HEK293 (cell line): Measurements from ENCODE around the gene CD48.
A peak's percentile ranks its signal among the peaks of the same experiment; 100 is the strongest.

Source experiments
- CTCF ChIA-PET: fragments of 350-600 bp; formaldehyde crosslinking; extraction: SDS; loops from one replicate; lab custom pipeline; 2021; ENCODE audit warnings: antibody characterized with exemption; lab: Yijun Ruan, JAX
- POLR2A ChIA-PET: fragments of 300-600 bp; formaldehyde crosslinking; extraction: SDS; loops from one replicate; lab custom pipeline; 2020; ENCODE audit warnings: antibody characterized with exemption, inconsistent platforms; lab: Yijun Ruan, JAX
- H3K27ac ChIP-seq: fragments of 200-500 bp; sonication (Bioruptor generic); 2 replicates; pipeline ENCODE4 v1.5.1; 2014; ENCODE audit warnings: low read depth, low read length, control low read depth, inconsistent platforms; ENCODE audit errors: extremely low read depth
- H3K36me3 ChIP-seq, 2 experiments: fragments of 200-500 bp in 1 of 2; sonication (Bioruptor generic) in 1 of 2; 1 replicate in 1 of 2; 2 replicates in 1 of 2; pipeline ENCODE4 v1.5.1; 2014 to 2017; ENCODE audit warnings: inconsistent platforms in 2 of 2, low read length in 2 of 2; ENCODE audit not compliant: control insufficient read depth in 2 of 2, insufficient read depth in 1 of 2
- H3K4me1 ChIP-seq: fragments of 200-500 bp; sonication (Bioruptor generic); 2 replicates; pipeline ENCODE4 v1.5.1; 2014; ENCODE audit warnings: mild to moderate bottlenecking, low read length, inconsistent platforms; ENCODE audit not compliant: control insufficient read depth, insufficient read depth
- H3K4me3 ChIP-seq: 2 replicates; pipeline ENCODE4 v1.5.1; 2011; ENCODE audit warnings: low read depth, mild to moderate bottlenecking, control low read depth, low read length, moderate library complexity
- H3K9me3 ChIP-seq: fragments of 200-500 bp; sonication (Bioruptor generic); 2 replicates; pipeline ENCODE4 v1.5.1; 2014; ENCODE audit warnings: low read depth, low read length, inconsistent platforms; ENCODE audit not compliant: control insufficient read depth, insufficient read depth
- KLF8 ChIP-seq: fragments of 450-650 bp; formaldehyde crosslinking; IDR thresholded peaks from 2 replicates; pipeline ENCODE4 v1.5.1; 2016; ENCODE audit warnings: missing biosample characterization, missing genetic modification characterization
- OSR2 ChIP-seq: fragments of 450-650 bp; formaldehyde crosslinking; IDR thresholded peaks from 2 replicates; pipeline ENCODE4 v1.5.1; 2016; ENCODE audit warnings: missing biosample characterization, missing genetic modification characterization
- SCRT1 ChIP-seq: fragments of 450-650 bp; formaldehyde crosslinking; IDR thresholded peaks from 2 replicates; pipeline ENCODE4 v1.5.1; 2016; ENCODE audit warnings: missing biosample characterization, missing genetic modification characterization, borderline replicate concordance
- SP7 ChIP-seq: fragments of 450-650 bp; formaldehyde crosslinking; IDR thresholded peaks from 2 replicates; pipeline ENCODE4 v1.5.1; 2016; ENCODE audit warnings: missing biosample characterization, missing genetic modification characterization
- ZBTB21 ChIP-seq: fragments of 450-650 bp; formaldehyde crosslinking; IDR thresholded peaks from 2 replicates; pipeline ENCODE4 v1.5.1; 2017; ENCODE audit warnings: missing biosample characterization, missing genetic modification characterization
- ZFP37 ChIP-seq: fragments of 450-650 bp; formaldehyde crosslinking; IDR thresholded peaks from 2 replicates; pipeline ENCODE4 v1.5.1; 2016; ENCODE audit warnings: missing biosample characterization, missing genetic modification characterization
- ZNF132 ChIP-seq: fragments of 450-650 bp; formaldehyde crosslinking; IDR thresholded peaks from 2 replicates; pipeline ENCODE4 v1.5.1; 2017; ENCODE audit warnings: missing biosample characterization, missing genetic modification characterization, borderline replicate concordance
- ZNF184 ChIP-seq: fragments of 450-650 bp; IDR thresholded peaks from 2 replicates; pipeline ENCODE4 v1.5.1; 2018; ENCODE audit warnings: missing biosample characterization, mild to moderate bottlenecking, missing genetic modification characterization
- ZNF221 ChIP-seq: fragments of 450-650 bp; formaldehyde crosslinking; IDR thresholded peaks from 2 replicates; pipeline ENCODE4 v1.5.1; 2017; ENCODE audit warnings: missing biosample characterization, missing genetic modification characterization, borderline replicate concordance
- ZNF366 ChIP-seq: fragments of 450-650 bp; formaldehyde crosslinking; conservative IDR thresholded peaks from 2 replicates; pipeline ENCODE4 v1.5.1; 2016; ENCODE audit warnings: missing biosample characterization, missing genetic modification characterization
- ZNF394 ChIP-seq: fragments of 450-650 bp; formaldehyde crosslinking; IDR thresholded peaks from 2 replicates; pipeline ENCODE4 v1.5.1; 2016; ENCODE audit warnings: missing biosample characterization, missing genetic modification characterization, mild to moderate bottlenecking, moderate library complexity, borderline replicate concordance
- ZNF488 ChIP-seq: fragments of 450-650 bp; formaldehyde crosslinking; IDR thresholded peaks from 2 replicates; pipeline ENCODE4 v1.5.1; 2016; ENCODE audit warnings: missing biosample characterization, missing genetic modification characterization
- ZNF560 ChIP-seq: fragments of 450-650 bp; formaldehyde crosslinking; IDR thresholded peaks from 2 replicates; pipeline ENCODE4 v1.5.1; 2017; ENCODE audit warnings: missing biosample characterization, missing genetic modification characterization, borderline replicate concordance
- ZNF610 ChIP-seq: fragments of 450-650 bp; formaldehyde crosslinking; IDR thresholded peaks from 2 replicates; pipeline ENCODE4 v1.5.1; 2016; ENCODE audit warnings: missing biosample characterization, missing genetic modification characterization, borderline replicate concordance
- ZNF629 ChIP-seq: fragments of 450-650 bp; formaldehyde crosslinking; IDR thresholded peaks from 2 replicates; pipeline ENCODE4 v1.5.1; 2017; ENCODE audit warnings: missing biosample characterization, missing genetic modification characterization
- ZNF664 ChIP-seq: fragments of 450-650 bp; formaldehyde crosslinking; IDR thresholded peaks from 2 replicates; pipeline ENCODE4 v1.5.1; 2016; ENCODE audit warnings: missing biosample characterization, missing genetic modification characterization
- ZNF747 ChIP-seq: fragments of 450-650 bp; formaldehyde crosslinking; IDR thresholded peaks from 2 replicates; pipeline ENCODE4 v1.5.1; 2016; ENCODE audit warnings: missing biosample characterization, missing genetic modification characterization
- ZNF768 ChIP-seq: fragments of 450-650 bp; formaldehyde crosslinking; IDR thresholded peaks from 2 replicates; pipeline ENCODE4 v1.5.1; 2018; ENCODE audit warnings: missing biosample characterization, mild to moderate bottlenecking, missing genetic modification characterization
- TF ChIP-seq, protein P1 (sequence below): fragments of 450-650 bp; formaldehyde crosslinking; IDR thresholded peaks from 2 replicates; pipeline ENCODE4 v1.5.1; 2017; ENCODE audit warnings: missing biosample characterization, missing genetic modification characterization
- TF ChIP-seq, protein P2 (sequence below): fragments of 450-650 bp; formaldehyde crosslinking; IDR thresholded peaks from 2 replicates; pipeline ENCODE4 v1.5.1; 2017; ENCODE audit warnings: missing biosample characterization, mild to moderate bottlenecking, missing genetic modification characterization, moderate library complexity
- TF ChIP-seq, protein P3 (sequence below): fragments of 450-650 bp; formaldehyde crosslinking; IDR thresholded peaks from 2 replicates; pipeline ENCODE4 v1.5.1; 2017; ENCODE audit warnings: missing biosample characterization, missing genetic modification characterization

CD48 gene

GRCh38 chr1:160711602-160712311 is at the start of gene CD48:
Gene CD48, minus strand, starts transcription at chr1:160711822. Its CDS starts 59 bp downstream, at chr1:160711763.
- Histone ChIP-seq H3K36me3 (no peaks in the 10 kb centered on the region), H3K9me3 (no peaks in the 10 kb centered on the region), H3K4me3 (no peak within 1 kb of the TSS), H3K27ac (no peak within 1 kb of the TSS), H3K4me1 (no peaks in the 10 kb centered on the region)
- no peak for TF ChIP-seq ZNF132 (tag by site-specific recombination)
- POLR2A ChIA-PET = no interaction called here
- CTCF ChIA-PET = interaction anchor here (0.6 to 1.2 kb wide), 3 partner anchors 36 to 279 kb away, joined by 3 to 7 read pairs (median 4); no protein-coding TSS in a partner anchor

- no peak overlapping the region for H3K27ac ChIP-seq
- H3K4me3 ChIP-seq = no peak overlapping the region
- TF ChIP-seq KLF8 = 0 out of 2 replicates have a peak, but pooled peaks have one; percentile 15
- TF ChIP-seq SP7 (tag by site-specific recombination) = 0 out of 2 replicates have a peak, but pooled peaks have one; percentile 33
- no peak for TF ChIP-seq ZNF747 (tag by site-specific recombination)
- TF ChIP-seq ZNF184 (tag by site-specific recombination) = 0 out of 2 replicates have a peak, but pooled peaks have one; percentile 49
- TF ChIP-seq ZBTB21 = 0 out of 2 replicates have a peak, but pooled peaks have one; percentile 37
- H3K9me3 ChIP-seq = no peaks in the 10 kb centered on the region
- H3K36me3 ChIP-seq = no peaks in the 10 kb centered on the region
- H3K4me1 ChIP-seq = no peaks in the 10 kb centered on the region
- ChIA-PET CTCF (interaction anchor here (0.5 to 1.4 kb wide), 2 partner anchors 9 to 163 kb away, joined by 3 read pairs; no protein-coding TSS in a partner anchor), POLR2A (no interaction called here)
Observed at GRCh38 chr1:160761046-160761445, 49.4 kb upstream of the CD48 start.

DNA sequence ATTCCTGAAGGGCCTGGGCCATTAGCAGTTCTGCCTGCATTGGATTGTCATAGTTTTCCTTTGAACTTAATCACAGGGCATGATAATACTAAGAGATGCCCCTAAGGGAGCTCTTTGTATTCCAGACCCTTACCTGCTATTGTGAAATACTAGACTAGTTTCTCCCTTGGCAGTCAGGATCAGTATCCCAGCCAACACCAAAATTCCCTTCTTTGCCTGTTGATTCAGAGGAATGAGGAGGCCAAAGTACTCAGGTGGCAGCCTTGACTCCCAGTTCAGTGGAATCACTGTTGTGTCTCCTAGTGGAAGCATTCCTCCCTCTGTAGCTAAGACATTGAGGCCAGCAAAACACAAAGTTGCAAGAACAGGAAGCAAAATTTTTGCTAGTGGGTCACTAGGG is 48.1 kb upstream of the CD48 start:
- Histone ChIP-seq H3K27ac (no peak overlapping the region), H3K9me3 (no peaks in the 10 kb centered on the region), H3K4me3 (no peak overlapping the region), H3K36me3 (no peaks in the 10 kb centered on the region), H3K4me1 (no peaks in the 10 kb centered on the region)
- POLR2A ChIA-PET = no interaction called here
- TF ChIP-seq ZNF394 (tag by site-specific recombination) (no peak), SCRT1 (no peak)
- CTCF ChIA-PET = interaction anchor here (0.6 to 1.0 kb wide), 2 partner anchors 49 to 84 kb away, joined by 3 read pairs; no protein-coding TSS in a partner anchor

GRCh38 chr1:160758521-160758920 is 46.9 kb upstream of the CD48 start:
- ChIA-PET CTCF (no interaction called here), POLR2A (no interaction called here)
- Histone ChIP-seq H3K36me3 (no peaks in the 10 kb centered on the region), H3K4me3 (no peak overlapping the region), H3K4me1 (no peaks in the 10 kb centered on the region), H3K9me3 (no peaks in the 10 kb centered on the region), H3K27ac (no peak overlapping the region)
- no peak for TF ChIP-seq ZNF610 (tag by site-specific recombination)
- TF ChIP-seq ZNF664 (tag by site-specific recombination) = no peak
- TF ChIP-seq ZNF221 = no peak
- no peak for TF ChIP-seq OSR2 (tag by site-specific recombination)
- no peak for TF ChIP-seq ZNF560 (tag by site-specific recombination)
- TF ChIP-seq ZNF629 (tag by site-specific recombination) = no peak
- no peak for TF ChIP-seq ZFP37 (tag by site-specific recombination)
- no peak for TF ChIP-seq ZNF768
- TF ChIP-seq, protein P1, sequence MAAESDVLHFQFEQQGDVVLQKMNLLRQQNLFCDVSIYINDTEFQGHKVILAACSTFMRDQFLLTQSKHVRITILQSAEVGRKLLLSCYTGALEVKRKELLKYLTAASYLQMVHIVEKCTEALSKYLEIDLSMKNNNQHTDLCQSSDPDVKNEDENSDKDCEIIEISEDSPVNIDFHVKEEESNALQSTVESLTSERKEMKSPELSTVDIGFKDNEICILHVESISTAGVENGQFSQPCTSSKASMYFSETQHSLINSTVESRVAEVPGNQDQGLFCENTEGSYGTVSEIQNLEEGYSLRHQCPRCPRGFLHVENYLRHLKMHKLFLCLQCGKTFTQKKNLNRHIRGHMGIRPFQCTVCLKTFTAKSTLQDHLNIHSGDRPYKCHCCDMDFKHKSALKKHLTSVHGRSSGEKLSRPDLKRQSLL = no peak
- no peak for TF ChIP-seq ZNF366 (tag by site-specific recombination)
- TF ChIP-seq, protein P2, sequence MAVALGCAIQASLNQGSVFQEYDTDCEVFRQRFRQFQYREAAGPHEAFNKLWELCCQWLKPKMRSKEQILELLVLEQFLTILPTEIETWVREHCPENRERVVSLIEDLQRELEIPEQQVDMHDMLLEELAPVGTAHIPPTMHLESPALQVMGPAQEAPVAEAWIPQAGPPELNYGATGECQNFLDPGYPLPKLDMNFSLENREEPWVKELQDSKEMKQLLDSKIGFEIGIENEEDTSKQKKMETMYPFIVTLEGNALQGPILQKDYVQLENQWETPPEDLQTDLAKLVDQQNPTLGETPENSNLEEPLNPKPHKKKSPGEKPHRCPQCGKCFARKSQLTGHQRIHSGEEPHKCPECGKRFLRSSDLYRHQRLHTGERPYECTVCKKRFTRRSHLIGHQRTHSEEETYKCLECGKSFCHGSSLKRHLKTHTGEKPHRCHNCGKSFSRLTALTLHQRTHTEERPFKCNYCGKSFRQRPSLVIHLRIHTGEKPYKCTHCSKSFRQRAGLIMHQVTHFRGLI (tag by site-specific recombination) = no peak
- TF ChIP-seq, protein P3, sequence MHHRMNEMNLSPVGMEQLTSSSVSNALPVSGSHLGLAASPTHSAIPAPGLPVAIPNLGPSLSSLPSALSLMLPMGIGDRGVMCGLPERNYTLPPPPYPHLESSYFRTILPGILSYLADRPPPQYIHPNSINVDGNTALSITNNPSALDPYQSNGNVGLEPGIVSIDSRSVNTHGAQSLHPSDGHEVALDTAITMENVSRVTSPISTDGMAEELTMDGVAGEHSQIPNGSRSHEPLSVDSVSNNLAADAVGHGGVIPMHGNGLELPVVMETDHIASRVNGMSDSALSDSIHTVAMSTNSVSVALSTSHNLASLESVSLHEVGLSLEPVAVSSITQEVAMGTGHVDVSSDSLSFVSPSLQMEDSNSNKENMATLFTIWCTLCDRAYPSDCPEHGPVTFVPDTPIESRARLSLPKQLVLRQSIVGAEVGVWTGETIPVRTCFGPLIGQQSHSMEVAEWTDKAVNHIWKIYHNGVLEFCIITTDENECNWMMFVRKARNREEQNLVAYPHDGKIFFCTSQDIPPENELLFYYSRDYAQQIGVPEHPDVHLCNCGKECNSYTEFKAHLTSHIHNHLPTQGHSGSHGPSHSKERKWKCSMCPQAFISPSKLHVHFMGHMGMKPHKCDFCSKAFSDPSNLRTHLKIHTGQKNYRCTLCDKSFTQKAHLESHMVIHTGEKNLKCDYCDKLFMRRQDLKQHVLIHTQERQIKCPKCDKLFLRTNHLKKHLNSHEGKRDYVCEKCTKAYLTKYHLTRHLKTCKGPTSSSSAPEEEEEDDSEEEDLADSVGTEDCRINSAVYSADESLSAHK (tag by site-specific recombination) = no peak
- no peak for TF ChIP-seq ZNF488 (tag by site-specific recombination)
